ENCODE data around the gene ZNF80.
"Not testable (repeated sequence)": the region's sequence is repeated elsewhere in the genome, so short reads cannot be mapped to it uniquely, and the experiment has no call there.

Gene ZNF80

DNA sequence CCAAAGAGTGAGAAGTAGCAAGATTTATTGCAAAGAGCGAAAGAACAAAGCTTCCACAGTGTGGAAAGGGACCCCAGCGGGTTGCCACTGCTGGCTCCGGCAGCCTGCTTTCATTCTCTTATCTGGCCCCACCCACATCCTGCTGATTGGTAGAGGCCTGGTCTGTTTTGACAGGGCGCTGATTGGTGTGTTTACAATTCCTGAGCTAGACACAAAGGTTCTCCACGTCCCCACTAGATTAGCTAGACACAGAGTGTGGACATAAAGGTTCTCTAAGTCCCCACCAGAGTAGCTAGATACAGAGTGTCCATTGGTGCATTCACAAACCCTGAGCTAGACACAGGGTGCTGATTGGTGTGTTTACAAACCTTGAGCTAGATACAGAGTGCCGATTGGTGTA lies at the start of gene ZNF80:
TSS of gene ZNF80 (minus strand) at position 101 of the 400 bp plus-strand sequence. CDS start 504 bp downstream, outside the sequence.
- DNase-seq, result not testable (repeated sequence)

- DNase-seq, result no peak
These were observed 48.9 kb upstream of the ZNF80 start for GRCh38 chr3:114286266-114286665.

DNA sequence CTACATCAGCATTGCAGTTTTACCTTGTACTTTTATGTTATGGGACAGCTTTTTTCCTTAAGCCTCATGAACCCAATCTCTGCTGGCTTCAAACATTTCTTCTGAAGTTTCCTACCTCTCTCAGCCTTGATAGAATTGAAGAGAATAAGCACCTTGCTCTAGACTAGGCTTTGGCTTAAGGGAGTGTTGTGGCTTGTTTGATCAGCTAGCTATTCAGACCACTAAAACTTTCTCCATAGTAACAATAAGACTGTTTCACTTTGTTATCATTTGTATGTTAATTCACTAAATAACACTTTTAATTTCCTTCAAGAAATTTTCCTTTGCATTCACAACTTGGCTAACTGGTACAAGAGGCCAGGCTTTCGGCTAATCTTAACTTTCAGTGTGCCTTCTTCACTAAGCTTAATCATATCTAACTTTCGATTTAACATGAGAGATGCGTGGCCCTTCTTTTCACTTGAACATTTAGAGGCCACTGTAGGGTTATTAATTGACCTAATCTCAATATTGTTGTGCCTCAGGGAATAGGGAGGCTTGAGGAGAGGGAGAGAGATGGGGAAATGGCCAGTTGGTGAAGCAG lies 48.4 kb upstream of the ZNF80 start:
- no peak for DNase-seq

- no peak for DNase-seq
These were observed 47.3 kb upstream of the ZNF80 start for GRCh38 chr3:114284644-114285043.

GRCh38 chr3:114276856-114277255 lies 39.5 kb upstream of the ZNF80 start:
- DNase-seq, result not testable (repeated sequence)

DNA sequence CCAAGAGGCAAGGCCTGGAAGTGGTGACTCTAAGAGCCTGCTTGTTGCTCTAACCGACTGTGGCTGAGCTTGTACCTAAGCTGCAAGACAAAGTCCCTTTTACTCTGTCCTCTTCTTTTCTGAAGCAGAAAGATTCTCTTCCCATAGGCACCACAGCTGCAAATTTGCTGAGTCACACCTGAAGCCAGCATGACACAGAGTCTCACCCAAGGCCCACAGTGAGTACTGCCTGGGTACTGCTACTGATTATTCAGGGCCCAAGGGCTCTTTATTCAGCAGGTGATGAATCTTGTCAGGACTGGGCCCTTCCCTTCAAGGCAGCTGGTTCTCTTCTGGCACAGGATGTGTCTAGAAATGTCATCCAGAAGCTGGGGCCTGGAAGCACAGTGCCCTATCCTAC lies 37.6 kb upstream of the ZNF80 start:
- DNase-seq, result no peak

- DNase-seq, result no peak
These were observed 34.9 kb upstream of the ZNF80 start for GRCh38 chr3:114272271-114272670.

GRCh38 chr3:114270019-114270418 lies 32.6 kb upstream of the ZNF80 start:
- DNase-seq, result no peak

DNA sequence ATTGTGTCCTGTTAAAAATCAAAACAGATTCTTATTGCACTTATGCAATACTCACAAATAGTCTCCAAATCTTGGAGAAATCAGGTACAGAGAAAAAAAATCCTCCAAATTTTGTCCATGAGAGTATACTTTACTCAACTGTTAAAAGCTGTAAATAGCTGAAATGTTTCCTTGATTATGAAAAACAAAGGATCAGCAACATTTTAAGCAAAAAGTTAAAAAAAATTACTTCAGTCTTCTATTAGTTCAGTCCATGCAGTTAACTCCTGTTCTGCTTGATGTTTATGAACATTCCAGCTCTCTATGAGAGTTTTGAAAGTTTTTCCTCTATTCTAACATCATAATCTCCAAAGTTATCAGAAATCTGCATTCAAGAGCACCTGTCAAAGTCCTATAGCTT lies 22.8 kb upstream of the ZNF80 start:
- DNase-seq, result no peak

DNA sequence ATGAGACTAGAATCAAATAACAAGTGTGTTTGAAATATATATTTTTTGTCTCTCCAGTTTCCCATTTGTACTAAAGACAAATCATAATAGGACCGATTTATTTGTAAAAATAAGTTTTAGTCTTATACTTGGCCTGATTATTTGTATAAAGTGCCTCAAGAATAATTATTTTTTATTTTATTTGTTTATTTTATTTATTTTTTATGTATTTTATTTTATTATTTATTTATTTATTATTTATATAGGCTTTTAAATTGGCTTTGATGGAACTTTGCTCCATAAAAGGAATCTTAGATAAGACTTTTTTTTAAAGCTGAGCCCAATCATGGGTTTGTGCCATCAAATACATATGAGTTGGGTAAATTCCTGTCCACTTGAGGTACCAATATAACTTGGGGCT lies 22.2 kb upstream of the ZNF80 start:
- DNase-seq, result no peak

- no peak for DNase-seq
These were observed 16.1 kb upstream of the ZNF80 start for GRCh38 chr3:114253505-114253904.

DNA sequence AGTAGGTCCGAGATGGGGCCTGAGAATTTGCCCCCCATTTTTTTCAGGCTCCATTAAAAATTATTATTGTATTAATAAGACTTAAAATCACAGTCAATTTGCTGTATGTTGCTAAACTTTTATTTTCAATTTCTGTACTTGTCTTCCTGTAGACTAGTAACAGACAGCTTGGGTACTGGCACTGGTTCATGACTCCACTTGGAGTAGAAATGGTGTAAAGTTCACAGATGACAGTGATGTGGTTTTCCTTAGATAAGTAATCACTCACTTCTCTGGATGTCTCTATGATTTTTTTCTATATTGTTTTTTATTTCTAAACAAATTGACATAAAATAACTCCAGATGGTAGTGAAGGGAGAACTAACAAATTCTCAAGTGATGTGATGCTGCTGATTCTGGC lies 15.6 kb upstream of the ZNF80 start:
- DNase-seq, result no peak

GRCh38 chr3:114242947-114243346 lies 5.6 kb upstream of the ZNF80 start:
- no peak for DNase-seq

DNA sequence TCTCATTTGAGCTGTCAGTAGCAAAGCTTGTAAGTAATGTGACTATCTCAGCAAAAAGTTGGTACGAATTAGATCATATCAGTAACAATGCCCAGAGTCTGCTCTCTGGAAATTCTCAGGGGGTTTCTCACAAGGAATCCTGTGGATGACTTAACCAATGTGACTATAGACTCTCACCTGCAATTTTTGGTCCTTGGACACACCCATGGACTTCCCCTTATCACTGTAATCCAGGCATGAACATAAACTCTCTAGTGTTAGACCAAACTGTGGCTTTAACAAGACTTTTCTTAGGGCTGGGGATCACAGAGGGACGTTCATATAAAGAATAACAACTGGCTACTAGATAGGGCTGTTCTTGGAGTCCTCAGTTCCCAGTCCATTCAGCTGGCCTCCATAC lies 3.9 kb upstream of the ZNF80 start:
- no peak for DNase-seq

- DNase-seq, result not testable (repeated sequence)
These were observed 888 bp upstream of the ZNF80 start for GRCh38 chr3:114238146-114238785.

DNA sequence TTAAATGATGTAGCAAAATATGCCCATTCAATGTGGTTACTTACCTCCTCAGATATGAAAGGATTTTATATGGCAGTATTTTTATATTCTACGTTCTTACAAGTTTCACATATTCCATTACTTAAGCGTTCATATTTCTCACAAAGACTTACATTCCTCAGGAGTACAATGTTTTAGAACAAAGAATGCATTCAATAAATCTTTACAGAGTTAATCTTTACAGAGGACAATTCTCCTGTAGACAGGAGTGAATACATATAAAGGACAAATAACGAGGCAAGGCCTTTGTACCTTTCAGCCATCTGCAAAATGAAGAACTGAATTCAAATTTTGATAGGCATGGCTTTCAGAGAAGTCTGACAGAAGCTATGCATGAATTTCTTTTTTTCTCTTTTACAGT lies 1.9 kb downstream of the ZNF80 start:
- DNase-seq, result no peak

- DNase-seq, result no peak
These were observed 2.6 kb downstream of the ZNF80 start for GRCh38 chr3:114234745-114235144.

GRCh38 chr3:114231616-114232015 lies 5.8 kb downstream of the ZNF80 start:
- DNase-seq, result no peak

GRCh38 chr3:114227076-114227475 lies 10.3 kb downstream of the ZNF80 start:
- DNase-seq, result no peak

GRCh38 chr3:114226313-114226712 lies 11.1 kb downstream of the ZNF80 start:
- no peak for DNase-seq

GRCh38 chr3:114223143-114223542 lies 14.2 kb downstream of the ZNF80 start:
- no peak for DNase-seq

DNA sequence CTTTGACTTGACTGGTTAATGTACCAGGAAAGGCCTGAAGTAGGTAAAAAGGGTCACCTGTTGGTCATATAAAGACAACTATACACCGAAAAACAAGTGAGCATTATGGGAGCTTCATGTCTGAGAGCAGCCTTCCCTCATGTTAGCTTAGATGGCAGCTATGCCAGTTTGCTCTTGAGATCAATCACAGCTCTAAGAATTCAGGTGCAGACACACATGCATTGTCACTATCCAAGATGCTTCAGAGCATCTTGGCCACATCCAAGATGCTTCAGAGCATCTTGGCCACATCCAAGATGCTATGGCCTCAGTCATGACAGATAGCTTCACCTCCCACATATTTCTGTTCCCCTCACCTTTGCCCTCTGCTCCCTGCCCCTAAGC lies 15.5 kb downstream of the ZNF80 start:
- DNase-seq, result no peak

DNA sequence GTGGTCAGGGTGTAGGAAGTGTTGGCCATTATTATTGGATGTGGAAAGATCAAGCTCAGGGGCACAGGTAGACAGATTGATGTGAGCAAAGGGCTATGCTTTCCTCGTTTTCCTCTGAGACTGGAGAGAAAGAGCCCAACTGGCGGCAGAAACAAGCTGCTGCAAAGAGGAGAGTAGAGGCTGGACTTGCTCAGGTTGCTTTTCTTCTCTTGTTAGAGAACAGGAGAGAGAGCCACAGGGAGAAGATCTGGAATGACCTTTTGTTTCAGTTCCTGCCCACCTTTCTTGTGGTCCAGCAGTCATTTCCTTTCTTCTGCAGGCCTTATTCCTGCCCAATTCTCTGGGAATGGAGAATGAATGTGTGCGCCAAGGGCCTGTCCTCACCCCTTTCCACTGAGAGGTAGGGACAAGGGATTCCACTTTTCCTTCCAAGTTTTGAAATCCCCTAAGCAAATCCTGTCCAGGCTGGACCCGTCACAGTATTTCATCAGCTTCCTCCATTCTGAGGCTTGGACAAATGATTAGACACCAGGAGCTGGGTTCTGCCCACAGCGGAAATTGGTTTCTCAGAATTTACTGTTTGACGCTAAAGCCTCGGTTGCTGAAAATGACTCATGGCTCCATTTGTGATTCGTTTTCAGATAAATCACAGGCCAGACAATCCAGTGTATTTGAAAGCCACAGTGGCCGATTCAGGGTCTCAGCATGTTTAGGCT lies 16.1 kb downstream of the ZNF80 start:
- DNase-seq, result no peak

DNA sequence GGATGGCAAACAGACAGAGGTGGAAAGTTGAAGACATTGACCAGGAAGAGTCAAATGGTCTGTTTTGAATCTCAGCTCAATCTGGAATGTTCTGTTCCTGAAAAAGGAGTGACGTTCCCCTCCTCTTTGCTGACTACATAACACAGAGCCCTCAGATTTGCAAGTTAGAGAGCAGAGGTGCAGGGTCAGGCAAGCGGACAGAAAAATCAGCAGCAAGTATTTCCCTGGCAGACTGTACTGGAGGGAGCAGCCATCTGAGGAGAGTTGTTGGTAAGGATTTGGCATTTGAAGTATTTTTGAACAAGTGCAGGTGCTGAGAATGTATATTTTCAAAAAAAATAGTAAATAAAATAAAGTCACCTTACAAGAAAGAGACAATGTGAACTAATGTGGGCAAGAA lies 17.6 kb downstream of the ZNF80 start:
- no peak for DNase-seq

Measured in eye (tissue), 1 donor.